MM.1S (cell line): Measurements from ENCODE around the gene SGCD.

ENCODE experiments used
- CTCF ChIP-seq: fragments of 300-600 bp; sonication (generic); IDR thresholded peaks from 2 replicates; pipeline ENCODE4 v1.5.1; 2016; ENCODE audit warnings: antibody characterized with exemption, low read length, mixed read lengths
- EZH2 ChIP-seq: fragments of 300-600 bp; sonication (generic); optimal IDR thresholded peaks from 2 replicates; pipeline ENCODE3; 2017; ENCODE audit warnings: low read depth, mild to moderate bottlenecking, antibody characterized with exemption, low read length, mixed read lengths
- EZH2phosphoT487 ChIP-seq: fragments of 300-600 bp; sonication (generic); IDR thresholded peaks from 2 replicates; pipeline ENCODE4 v1.6.1; 2018; ENCODE audit warnings: antibody characterized with exemption, low read length

DNA sequence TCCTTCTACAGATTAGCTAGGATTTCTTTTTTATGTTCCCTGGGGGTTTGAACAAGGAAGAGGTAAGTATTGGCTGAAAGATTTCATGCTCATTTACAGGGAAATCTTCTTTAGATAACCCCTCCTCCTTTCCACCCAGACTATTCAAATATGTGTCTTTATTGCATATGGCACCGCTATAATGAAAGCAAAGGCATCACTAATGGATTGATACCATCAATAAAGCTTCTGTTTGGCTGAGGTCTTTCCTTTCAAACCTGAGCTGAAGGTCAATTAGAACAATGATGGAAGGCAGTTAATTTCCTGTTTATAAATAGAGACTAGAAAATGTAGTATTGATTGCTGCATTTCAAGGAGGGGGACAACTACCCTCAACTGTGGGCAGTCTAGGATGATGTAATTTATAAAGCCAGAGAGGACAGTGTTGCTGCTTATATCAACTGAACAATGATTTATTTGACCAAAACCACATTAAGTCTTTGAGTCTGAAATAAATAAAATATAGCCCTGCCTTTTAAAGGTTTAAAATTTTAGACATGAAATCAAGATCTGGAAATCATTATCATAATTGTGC, 132.9 kb downstream of the SGCD start:
- TF ChIP-seq CTCF, result no peak
- no peak for TF ChIP-seq EZH2
- no peak for TF ChIP-seq EZH2phosphoT487
